Progenitor cell of endocrine pancreas (in vitro differentiated cells): ENCODE results near the gene CD27. TPM values are rescaled to one million over a fixed set of nuclear protein-coding genes. Genes with fewer than 3 reads are reported as not detected.

Source experiments
- DNase-seq: peaks from one replicate; pipeline ENCODE4 v3.0.0; 2021; ENCODE audit warnings: low spot score; ENCODE audit not compliant: unreplicated experiment
- H3K27ac Mint-ChIP-seq: 2 replicates; pipeline ENCODE4 v1.8.0; 2021; ENCODE audit warnings: mild to moderate bottlenecking, moderate library complexity, mixed read lengths
- H3K27me3 Mint-ChIP-seq: 2 replicates; pipeline ENCODE4 v1.8.0; 2021; ENCODE audit warnings: mixed read lengths
- H3K36me3 Mint-ChIP-seq: 2 replicates; pipeline ENCODE4 v1.8.0; 2022; ENCODE audit warnings: mixed read lengths; ENCODE audit not compliant: insufficient read depth
- H3K4me1 Mint-ChIP-seq: 2 replicates; pipeline ENCODE4 v1.8.0; 2021; ENCODE audit warnings: low read depth, mixed read lengths
- H3K4me3 Mint-ChIP-seq: 2 replicates; pipeline ENCODE4 v1.8.0; 2021; ENCODE audit warnings: low read depth, mild to moderate bottlenecking, moderate library complexity, mixed read lengths
- H3K9me3 Mint-ChIP-seq: 2 replicates; pipeline ENCODE4 v1.8.0; 2021; ENCODE audit warnings: low read depth, mixed read lengths
- CTCF ChIP-seq: fragments of 200-600 bp; sonication (generic); IDR thresholded peaks from one replicate; pipeline ENCODE4 v1.5.0; 2021; ENCODE audit warnings: antibody characterized with exemption, mild to moderate bottlenecking; ENCODE audit not compliant: unreplicated experiment
- total RNA-seq: library from RNA; stranded (reverse); gene quantifications from 2 replicates; pipeline ENCODE4 v1.2.1, GENCODE V29; 2021

CD27 gene
- total RNA-seq, 1 donor from 2014 or later = not detected

- no peak for DNase-seq
- no peak for TF ChIP-seq CTCF
- H3K9me3 Mint-ChIP-seq = no peaks in the 10 kb centered on the region
- H3K36me3 Mint-ChIP-seq = peaks cover 3% of the 10 kb centered on the region
- no peak overlapping the region for H3K27ac Mint-ChIP-seq
- H3K4me3 Mint-ChIP-seq = no peak overlapping the region
- no peaks in the 10 kb centered on the region for H3K4me1 Mint-ChIP-seq
- H3K27me3 Mint-ChIP-seq = no peaks in the 10 kb centered on the region
Measured at GRCh38 chr12:6443361-6443983, 1.3 kb upstream of the CD27 start.

GRCh38 chr12:6444031-6444430 is 724 bp upstream of the CD27 start:
- Mint-ChIP-seq H3K27ac (no peak overlapping the region), H3K36me3 (peaks cover 3% of the 10 kb centered on the region), H3K27me3 (no peaks in the 10 kb centered on the region), H3K4me3 (no peak overlapping the region), H3K9me3 (no peaks in the 10 kb centered on the region), H3K4me1 (no peaks in the 10 kb centered on the region)
- DNase-seq = no peak
- TF ChIP-seq CTCF = no peak

- Mint-ChIP-seq H3K4me1 (peaks cover 24% of the 10 kb centered on the region), H3K36me3 (peaks cover 3% of the 10 kb centered on the region), H3K27ac (no peak overlapping the region), H3K4me3 (peak overlapping the region; percentile 79), H3K27me3 (no peaks in the 10 kb centered on the region), H3K9me3 (no peaks in the 10 kb centered on the region)
- no peak for TF ChIP-seq CTCF
- no peak for DNase-seq
Measured at GRCh38 chr12:6450091-6450868, 5.5 kb downstream of the CD27 start.

- Mint-ChIP-seq H3K27me3 (no peaks in the 10 kb centered on the region), H3K9me3 (no peaks in the 10 kb centered on the region), H3K4me1 (peaks cover 24% of the 10 kb centered on the region), H3K36me3 (peaks cover 3% of the 10 kb centered on the region), H3K4me3 (peak overlapping the region; percentile 79), H3K27ac (peak overlapping the region; percentile 89)
- TF ChIP-seq CTCF = no peak
- no peak for DNase-seq
Measured at GRCh38 chr12:6450869-6451347, 6.2 kb downstream of the CD27 start.

GRCh38 chr12:6451348-6452244 is 6.8 kb downstream of the CD27 start, which contains the start of gene TAPBPL:
Gene TAPBPL, plus strand, starts transcription at chr12:6452042. Its CDS starts 207 bp downstream, at chr12:6452249.
- Mint-ChIP-seq H3K27me3 (no peaks in the 10 kb centered on the region), H3K36me3 (peaks cover 3% of the 10 kb centered on the region), H3K4me3 (peak within 1 kb of the TSS; percentile 79), H3K9me3 (no peaks in the 10 kb centered on the region), H3K27ac (peak within 1 kb of the TSS; percentile 89), H3K4me1 (peaks cover 24% of the 10 kb centered on the region)
- no peak for TF ChIP-seq CTCF
- DNase-seq = peak; percentile 45
